Activated CD4-positive, alpha-beta T cell treated with anti-CD3 and anti-CD28 coated beads for 36 hours (primary cell): ENCODE measurements around the gene PTCRA. TPM values are rescaled to one million over a fixed set of nuclear protein-coding genes. Genes with fewer than 3 reads are reported as not detected.
"Not testable (repeated sequence)": the region's sequence is repeated elsewhere in the genome, so short reads cannot be mapped to it uniquely, and the experiment has no call there.

Experiments
- ATAC-seq: fragments of 200-7000 bp; cut with Tn5 transposase; one replicate; pipeline ENCODE4 v1.10.0; 2021; ENCODE audit warnings: mild to moderate bottlenecking, moderate library complexity
- CTCF ChIA-PET: fragments of 350-600 bp; sonication (Branson Sonifier 250); formaldehyde crosslinking; loops from one replicate; lab custom pipeline; 2021; ENCODE audit warnings: antibody characterized with exemption; lab: Charles Lee
- POLR2A ChIA-PET: fragments of 350-600 bp; sonication (Branson Sonifier 250); formaldehyde crosslinking; loops from one replicate; lab custom pipeline; 2021; ENCODE audit warnings: antibody characterized with exemption, inconsistent platforms; lab: Charles Lee
- DNase-seq: peaks from one replicate; pipeline ENCODE4 v3.0.0-alpha.2; 2020
- H3K27ac Mint-ChIP-seq: one replicate; pipeline ENCODE4 v1.8.0; 2021; ENCODE audit warnings: mixed read lengths
- H3K27me3 Mint-ChIP-seq: one replicate; pipeline ENCODE4 v1.8.0; 2021; ENCODE audit warnings: mixed read lengths
- H3K36me3 Mint-ChIP-seq: one replicate; pipeline ENCODE4 v1.8.0; 2021; ENCODE audit warnings: low read depth, mixed read lengths
- H3K4me1 Mint-ChIP-seq: one replicate; pipeline ENCODE4 v1.8.0; 2021; ENCODE audit warnings: mixed read lengths
- H3K4me3 Mint-ChIP-seq: one replicate; pipeline ENCODE4 v1.8.0; 2021; ENCODE audit warnings: mild to moderate bottlenecking, moderate library complexity, mixed read lengths
- H3K9me3 Mint-ChIP-seq: one replicate; pipeline ENCODE4 v1.8.0; 2021; ENCODE audit warnings: low read depth, mixed read lengths
- intact Hi-C, 2 experiments: fragments of 100-400 bp; cut with DNase I in 1 of 2; cut with micrococcal nuclease in 1 of 2; formaldehyde crosslinking; loops; one replicate each; pipeline versions ENCODE4 v1.14.2 to v1.15.1; 2022 to 2024; cut with DNase I, micrococcal nuclease
- total RNA-seq, 2 experiments: library from RNA; stranded (reverse); gene quantifications; one replicate each; pipeline ENCODE4 v1.2.3, GENCODE V29; 2021

The PTCRA gene
- total RNA-seq, 2 experiments from 2014 or later, result not detected

- H3K27me3 Mint-ChIP-seq, ATAC-seq, POLR2A ChIA-PET, H3K27ac Mint-ChIP-seq, DNase-seq, H3K4me1 Mint-ChIP-seq, H3K4me3 Mint-ChIP-seq, H3K9me3 Mint-ChIP-seq, intact Hi-C loops: not testable (repeated sequence)
- CTCF ChIA-PET, result interaction anchor here (0.7 to 1.3 kb wide), 2 partner anchors 11 to 47 kb away, joined by 3 to 5 read pairs; no protein-coding TSS in a partner anchor
- H3K36me3 Mint-ChIP-seq, result peaks cover 31% of the 10 kb centered on the region
These were observed 25.5 kb downstream of the PTCRA start for GRCh38 chr6:42941356-42941755.

GRCh38 chr6:42942444-42942843, 26.6 kb downstream of the PTCRA start:
- no peak overlapping the region for H3K4me3 Mint-ChIP-seq
- no peaks in the 10 kb centered on the region for H3K27me3 Mint-ChIP-seq
- ChIA-PET POLR2A (interaction anchor here (0.6 kb wide), 1 partner anchor 264 kb away, joined by 3 read pairs; no protein-coding TSS in a partner anchor), CTCF (no interaction called here)
- H3K9me3 Mint-ChIP-seq, result no peaks in the 10 kb centered on the region
- H3K36me3 Mint-ChIP-seq, result peaks cover 23% of the 10 kb centered on the region
- intact Hi-C loops, result no loop called here
- H3K27ac Mint-ChIP-seq, result no peak overlapping the region
- DNase-seq (no peak), ATAC-seq (no peak)
- no peaks in the 10 kb centered on the region for H3K4me1 Mint-ChIP-seq

GRCh38 chr6:42947950-42948349, 32.1 kb downstream of the PTCRA start:
- ChIA-PET POLR2A (interaction anchor here (0.7 kb wide), 1 partner anchor 177 kb away, joined by 4 read pairs; no protein-coding TSS in a partner anchor), CTCF (no interaction called here)
- H3K4me1 Mint-ChIP-seq, result no peaks in the 10 kb centered on the region
- no peak overlapping the region for H3K4me3 Mint-ChIP-seq
- H3K27me3 Mint-ChIP-seq, result no peaks in the 10 kb centered on the region
- H3K9me3 Mint-ChIP-seq, result no peaks in the 10 kb centered on the region
- intact Hi-C loops, result no loop called here
- ATAC-seq (no peak), DNase-seq (no peak)
- peaks cover 3% of the 10 kb centered on the region for H3K36me3 Mint-ChIP-seq
- H3K27ac Mint-ChIP-seq, result peak overlapping the region; percentile 19

- H3K36me3 Mint-ChIP-seq, result no peaks in the 10 kb centered on the region
- H3K9me3 Mint-ChIP-seq, result no peaks in the 10 kb centered on the region
- H3K27ac Mint-ChIP-seq, result no peak overlapping the region
- no peak overlapping the region for H3K4me3 Mint-ChIP-seq
- ATAC-seq (no peak), DNase-seq (no peak)
- intact Hi-C loops, result no loop called here
- no peaks in the 10 kb centered on the region for H3K27me3 Mint-ChIP-seq
- POLR2A ChIA-PET, result interaction anchor here (0.6 kb wide), 1 partner anchor 27 kb away, joined by 8 read pairs; no protein-coding TSS in a partner anchor
- CTCF ChIA-PET, result no interaction called here
- H3K4me1 Mint-ChIP-seq, result no peaks in the 10 kb centered on the region
These were observed 36.5 kb downstream of the PTCRA start for GRCh38 chr6:42952389-42952788.

GRCh38 chr6:42954405-42954804, 38.6 kb downstream of the PTCRA start:
- H3K4me3 Mint-ChIP-seq, H3K9me3 Mint-ChIP-seq, POLR2A ChIA-PET, H3K4me1 Mint-ChIP-seq, ATAC-seq, intact Hi-C loops, H3K27ac Mint-ChIP-seq, DNase-seq, H3K27me3 Mint-ChIP-seq, H3K36me3 Mint-ChIP-seq: not testable (repeated sequence)
- CTCF ChIA-PET, result interaction anchor here (1.2 kb wide), 1 partner anchor 189 kb away, joined by 3 read pairs; no protein-coding TSS in a partner anchor

- Mint-ChIP-seq H3K9me3 (no peaks in the 10 kb centered on the region), H3K36me3 (peaks cover 9% of the 10 kb centered on the region), H3K4me1 (peaks cover 11% of the 10 kb centered on the region), H3K27ac (no peak overlapping the region), H3K27me3 (no peaks in the 10 kb centered on the region), H3K4me3 (no peak overlapping the region)
- ChIA-PET CTCF (interaction anchor here (0.9 kb wide), 1 partner anchor 21 kb away, joined by 3 read pairs; the partner anchor contains the start of gene PEX6), POLR2A (interaction anchor here (0.6 kb wide), 1 partner anchor 169 kb away, joined by 5 read pairs; no protein-coding TSS in a partner anchor)
- intact Hi-C loops, result no loop called here
- DNase-seq, result no peak
- no peak for ATAC-seq
These were observed 42.3 kb downstream of the PTCRA start for GRCh38 chr6:42958125-42958524.

GRCh38 chr6:42959917-42960242, 44.0 kb downstream of the PTCRA start:
- Mint-ChIP-seq H3K4me3 (peak overlapping the region; percentile 31), H3K4me1 (peaks cover 11% of the 10 kb centered on the region), H3K36me3 (peaks cover 11% of the 10 kb centered on the region), H3K27ac (no peak overlapping the region), H3K27me3 (no peaks in the 10 kb centered on the region), H3K9me3 (no peaks in the 10 kb centered on the region)
- ATAC-seq, result no peak
- DNase-seq, result no peak
- POLR2A ChIA-PET, result interaction anchor here (0.6 kb wide), 1 partner anchor 17 kb away, joined by 4 read pairs; no protein-coding TSS in a partner anchor
- intact Hi-C loops, result loop anchor here in 1 of 2 experiments (10.0 kb wide), 1 partner anchor 185 kb away; no protein-coding TSS in a partner anchor
- CTCF ChIA-PET, result interaction anchor here (0.6 to 1.7 kb wide), 2 partner anchors 35 to 184 kb away, joined by 4 to 5 read pairs; no protein-coding TSS in a partner anchor

- peak within 1 kb of the TSS; percentile 31 for H3K4me3 Mint-ChIP-seq
- ATAC-seq (peak; percentile 53), DNase-seq (peak; percentile 57)
- H3K9me3 Mint-ChIP-seq, result no peaks in the 10 kb centered on the region
- CTCF ChIA-PET, result interaction anchor here (0.6 to 1.7 kb wide), 4 partner anchors 31 to 803 kb away, joined by 3 to 5 read pairs (median 4); partner anchors contain the start of gene CNPY3
- H3K4me1 Mint-ChIP-seq, result peaks cover 11% of the 10 kb centered on the region
- intact Hi-C loops, result loop anchor here in 1 of 2 experiments (10.0 kb wide), 1 partner anchor 184 kb away; no protein-coding TSS in a partner anchor
- no peak within 1 kb of the TSS for H3K27ac Mint-ChIP-seq
- H3K27me3 Mint-ChIP-seq, result no peaks in the 10 kb centered on the region
- peaks cover 11% of the 10 kb centered on the region for H3K36me3 Mint-ChIP-seq
- POLR2A ChIA-PET, result interaction anchor here (0.6 kb wide), 1 partner anchor 17 kb away, joined by 4 read pairs; no protein-coding TSS in a partner anchor
These were observed 44.6 kb downstream of the PTCRA start, which contains the start of gene GNMT for GRCh38 chr6:42960243-42961019. Gene GNMT (plus strand): TSS chr6:42960754. CDS start chr6:42960768, 14 bp downstream.

GRCh38 chr6:42961020-42961470, 45.2 kb downstream of the PTCRA start:
- POLR2A ChIA-PET, result no interaction called here
- ATAC-seq, result no peak
- H3K27me3 Mint-ChIP-seq, result no peaks in the 10 kb centered on the region
- peaks cover 11% of the 10 kb centered on the region for H3K4me1 Mint-ChIP-seq
- H3K27ac Mint-ChIP-seq, result no peak overlapping the region
- CTCF ChIA-PET, result interaction anchor here (0.8 to 1.2 kb wide), 2 partner anchors 31 to 802 kb away, joined by 3 to 4 read pairs; partner anchors contain the start of gene CNPY3
- intact Hi-C loops, result loop anchor here in 1 of 2 experiments (10.0 kb wide), 1 partner anchor 184 kb away; no protein-coding TSS in a partner anchor
- no peaks in the 10 kb centered on the region for H3K9me3 Mint-ChIP-seq
- peak overlapping the region; percentile 31 for H3K4me3 Mint-ChIP-seq
- DNase-seq, result no peak
- H3K36me3 Mint-ChIP-seq, result peaks cover 11% of the 10 kb centered on the region

- no peaks in the 10 kb centered on the region for H3K27me3 Mint-ChIP-seq
- H3K27ac Mint-ChIP-seq, result no peak overlapping the region
- CTCF ChIA-PET, result no interaction called here
- H3K4me3 Mint-ChIP-seq, result no peak overlapping the region
- DNase-seq, result no peak
- H3K36me3 Mint-ChIP-seq, result peaks cover 11% of the 10 kb centered on the region
- POLR2A ChIA-PET, result interaction anchor here (0.6 to 1.0 kb wide), 2 partner anchors 12 to 205 kb away, joined by 3 to 4 read pairs; no protein-coding TSS in a partner anchor
- H3K9me3 Mint-ChIP-seq, result no peaks in the 10 kb centered on the region
- intact Hi-C loops, result loop anchor here in 1 of 2 experiments (10.0 kb wide), 1 partner anchor 183 kb away; no protein-coding TSS in a partner anchor
- no peak for ATAC-seq
- H3K4me1 Mint-ChIP-seq, result peaks cover 11% of the 10 kb centered on the region
These were observed 46.2 kb downstream of the PTCRA start for GRCh38 chr6:42962096-42962495.
